ENCODE data around the gene PPP1R14B.

PPP1R14B gene

GRCh38 chr11:64289002-64289564 lies 42.3 kb upstream of the PPP1R14B start:
- Histone ChIP-seq H3K4me3 (replicated peaks; ENCODE audit: insufficient read depth, low read length) (no peak overlapping the region), H3K27me3 (ENCODE audit: insufficient read depth, poor library complexity, severe bottlenecking) (peaks cover 31% of the 10 kb centered on the region), H3K27ac (replicated peaks) (no peak overlapping the region)
- no peak for TF ChIP-seq CTCF (IDR thresholded peaks at IDR 0.05; ENCODE audit: insufficient read depth, low read length)
- TF ChIP-seq GABPA (IDR thresholded peaks at IDR 0.05; ENCODE audit: low read depth), result no peak
- TF ChIP-seq POLR2AphosphoS5 (IDR thresholded peaks at IDR 0.05; ENCODE audit: low read depth), result no peak
- TF ChIP-seq REST (IDR thresholded peaks at IDR 0.05; ENCODE audit: insufficient replicate concordance, low read depth), result no peak
- no peak for TF ChIP-seq SPI1 (IDR thresholded peaks at IDR 0.05; ENCODE audit: borderline replicate concordance, low read depth)
- no peak for DNase-seq (ENCODE audit: low read depth in 1 of 2, low spot score in 1 of 2)

GRCh38 chr11:64288353-64288750 lies 41.6 kb upstream of the PPP1R14B start:
- DNase-seq (ENCODE audit: low read depth in 1 of 2, low spot score in 1 of 2), result no peak
- no peak overlapping the region for H3K27ac ChIP-seq (replicated peaks)

More at GRCh38 chr11:64288353-64288750, 41.6 kb upstream of the PPP1R14B start:
- peaks cover 25% of the 10 kb centered on the region for H3K27me3 ChIP-seq (ENCODE audit: insufficient read depth, poor library complexity, severe bottlenecking)
- H3K4me3 ChIP-seq (replicated peaks; ENCODE audit: insufficient read depth, low read length), result no peak overlapping the region
- TF ChIP-seq GABPA (IDR thresholded peaks at IDR 0.05; ENCODE audit: low read depth), result no peak
- no peak for TF ChIP-seq SPI1 (IDR thresholded peaks at IDR 0.05; ENCODE audit: borderline replicate concordance, low read depth)
- TF ChIP-seq CTCF (IDR thresholded peaks at IDR 0.05; ENCODE audit: insufficient read depth, low read length), result no peak
- TF ChIP-seq REST (IDR thresholded peaks at IDR 0.05; ENCODE audit: insufficient replicate concordance, low read depth), result no peak
- no peak for TF ChIP-seq POLR2AphosphoS5 (IDR thresholded peaks at IDR 0.05; ENCODE audit: low read depth)
